ENCODE results near the gene KLHL40.

DNA sequence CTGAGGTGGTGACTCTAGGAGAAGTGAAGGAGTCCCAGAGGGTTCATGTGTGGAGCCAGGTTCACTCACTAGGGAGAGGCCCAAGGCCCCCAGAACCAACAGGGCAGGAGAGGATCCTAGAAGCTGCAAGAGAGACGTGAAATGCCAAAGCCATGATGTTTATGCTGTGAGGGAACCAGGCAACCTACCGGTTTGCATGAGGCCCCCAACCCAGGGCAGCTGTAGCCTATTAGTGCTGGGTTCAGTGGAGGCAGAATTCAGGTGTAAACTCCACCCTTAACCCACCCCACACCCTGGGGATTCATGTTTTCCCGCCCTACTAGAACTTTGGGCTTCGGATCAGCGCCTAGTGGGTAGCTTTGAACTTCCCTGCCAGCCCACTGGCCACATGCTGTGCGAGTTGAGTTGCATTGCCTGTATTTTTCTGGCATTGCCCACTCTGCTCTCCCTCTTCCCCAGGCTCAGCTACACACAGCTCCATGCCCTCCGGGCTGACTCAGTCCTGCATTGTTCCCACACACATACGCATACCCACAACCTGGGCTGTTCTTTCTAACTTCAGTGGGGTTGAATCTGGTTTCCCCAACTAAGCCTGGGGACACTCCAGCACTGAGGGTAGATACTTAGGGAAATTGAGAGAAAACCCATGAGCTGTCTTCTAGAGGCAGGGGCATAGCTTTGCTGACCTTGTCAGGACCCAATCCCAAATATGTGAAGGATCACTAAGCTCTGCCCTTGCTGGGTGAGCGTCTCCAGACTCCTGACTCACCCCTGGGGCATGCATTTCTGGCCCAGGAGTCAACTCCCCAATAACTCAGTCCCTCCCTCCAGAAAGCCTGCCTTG lies 33.9 kb upstream of the KLHL40 start:
- TF ChIP-seq, protein P1, sequence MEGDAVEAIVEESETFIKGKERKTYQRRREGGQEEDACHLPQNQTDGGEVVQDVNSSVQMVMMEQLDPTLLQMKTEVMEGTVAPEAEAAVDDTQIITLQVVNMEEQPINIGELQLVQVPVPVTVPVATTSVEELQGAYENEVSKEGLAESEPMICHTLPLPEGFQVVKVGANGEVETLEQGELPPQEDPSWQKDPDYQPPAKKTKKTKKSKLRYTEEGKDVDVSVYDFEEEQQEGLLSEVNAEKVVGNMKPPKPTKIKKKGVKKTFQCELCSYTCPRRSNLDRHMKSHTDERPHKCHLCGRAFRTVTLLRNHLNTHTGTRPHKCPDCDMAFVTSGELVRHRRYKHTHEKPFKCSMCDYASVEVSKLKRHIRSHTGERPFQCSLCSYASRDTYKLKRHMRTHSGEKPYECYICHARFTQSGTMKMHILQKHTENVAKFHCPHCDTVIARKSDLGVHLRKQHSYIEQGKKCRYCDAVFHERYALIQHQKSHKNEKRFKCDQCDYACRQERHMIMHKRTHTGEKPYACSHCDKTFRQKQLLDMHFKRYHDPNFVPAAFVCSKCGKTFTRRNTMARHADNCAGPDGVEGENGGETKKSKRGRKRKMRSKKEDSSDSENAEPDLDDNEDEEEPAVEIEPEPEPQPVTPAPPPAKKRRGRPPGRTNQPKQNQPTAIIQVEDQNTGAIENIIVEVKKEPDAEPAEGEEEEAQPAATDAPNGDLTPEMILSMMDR (IDR thresholded peaks at IDR 0.05): no peak
- TF ChIP-seq EP300 (IDR thresholded peaks at IDR 0.05): no peak

All from esophagus muscularis mucosa (tissue), 3 donors.